Uterus (tissue), 2 donors: Measurements from ENCODE around the gene FCAR.
"Not testable (repeated sequence)": the region's sequence is repeated elsewhere in the genome, so short reads cannot be mapped to it uniquely, and the experiment has no call there.

ENCODE experiments used
- CTCF ChIP-seq, 4 experiments: fragments of 200-600 bp in 2 of 4; fragments of 450-650 bp in 2 of 4; sonication (generic) in 2 of 4; IDR thresholded peaks; one replicate each; pipeline ENCODE4 v1.5.1; 2016 to 2019; ENCODE audit warnings: antibody characterized with exemption in 4 of 4, mild to moderate bottlenecking in 2 of 4, moderate library complexity in 1 of 4
- POLR2A ChIP-seq, 2 donors: fragments of 450-650 bp; IDR thresholded peaks; one replicate each; pipeline ENCODE4 v1.6.1; 2016; ENCODE audit warnings: antibody characterized with exemption in 2 of 2, mild to moderate bottlenecking in 1 of 2, moderate library complexity in 1 of 2

GRCh38 chr19:54904261-54904660 is 30.2 kb downstream of the FCAR start:
- TF ChIP-seq CTCF, POLR2A (IDR thresholded peaks at IDR 0.05): not testable (repeated sequence)
